ENCODE data around the gene CBX3. TPM values are rescaled to one million over a fixed set of nuclear protein-coding genes. Genes with fewer than 3 reads are reported as not detected.

CBX3 gene
- total and polyA plus RNA-seq, 2 experiments from 2014 or later, result 236 to 249 TPM

DNA sequence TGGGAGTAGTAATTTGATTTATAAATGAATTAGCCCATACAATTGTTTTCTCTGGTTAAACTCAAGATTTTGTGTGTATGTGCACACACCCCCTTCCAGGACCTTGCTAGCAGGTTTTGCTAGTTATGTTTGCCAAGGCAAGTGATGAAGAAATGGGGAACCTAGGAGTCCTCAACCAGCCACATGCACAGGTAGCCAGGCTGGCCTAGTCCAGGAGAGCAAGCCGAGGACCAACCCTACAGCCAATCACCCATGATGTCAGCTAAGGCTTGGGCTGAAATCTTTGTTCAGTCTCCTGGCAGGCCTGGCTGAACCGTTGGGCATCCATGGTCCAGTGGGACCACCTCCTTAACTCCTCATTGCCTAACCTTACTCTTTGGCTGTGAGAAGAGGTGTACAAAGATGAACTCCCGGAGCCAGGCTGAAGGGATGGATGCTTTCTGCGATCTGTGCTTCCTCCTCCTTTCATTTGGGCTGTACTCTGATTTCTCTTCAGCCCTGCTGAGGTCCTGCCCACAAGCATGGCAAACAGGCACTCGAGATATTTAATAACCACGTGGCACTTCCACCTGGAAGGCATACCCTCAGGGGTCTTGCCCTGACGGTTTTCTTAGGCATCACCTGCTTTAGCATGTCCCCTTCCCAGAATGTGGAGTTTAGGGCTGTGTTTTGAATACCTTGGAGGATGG, 23.1 kb upstream of the CBX3 start (continued):
- TF ChIP-seq, protein P1, sequence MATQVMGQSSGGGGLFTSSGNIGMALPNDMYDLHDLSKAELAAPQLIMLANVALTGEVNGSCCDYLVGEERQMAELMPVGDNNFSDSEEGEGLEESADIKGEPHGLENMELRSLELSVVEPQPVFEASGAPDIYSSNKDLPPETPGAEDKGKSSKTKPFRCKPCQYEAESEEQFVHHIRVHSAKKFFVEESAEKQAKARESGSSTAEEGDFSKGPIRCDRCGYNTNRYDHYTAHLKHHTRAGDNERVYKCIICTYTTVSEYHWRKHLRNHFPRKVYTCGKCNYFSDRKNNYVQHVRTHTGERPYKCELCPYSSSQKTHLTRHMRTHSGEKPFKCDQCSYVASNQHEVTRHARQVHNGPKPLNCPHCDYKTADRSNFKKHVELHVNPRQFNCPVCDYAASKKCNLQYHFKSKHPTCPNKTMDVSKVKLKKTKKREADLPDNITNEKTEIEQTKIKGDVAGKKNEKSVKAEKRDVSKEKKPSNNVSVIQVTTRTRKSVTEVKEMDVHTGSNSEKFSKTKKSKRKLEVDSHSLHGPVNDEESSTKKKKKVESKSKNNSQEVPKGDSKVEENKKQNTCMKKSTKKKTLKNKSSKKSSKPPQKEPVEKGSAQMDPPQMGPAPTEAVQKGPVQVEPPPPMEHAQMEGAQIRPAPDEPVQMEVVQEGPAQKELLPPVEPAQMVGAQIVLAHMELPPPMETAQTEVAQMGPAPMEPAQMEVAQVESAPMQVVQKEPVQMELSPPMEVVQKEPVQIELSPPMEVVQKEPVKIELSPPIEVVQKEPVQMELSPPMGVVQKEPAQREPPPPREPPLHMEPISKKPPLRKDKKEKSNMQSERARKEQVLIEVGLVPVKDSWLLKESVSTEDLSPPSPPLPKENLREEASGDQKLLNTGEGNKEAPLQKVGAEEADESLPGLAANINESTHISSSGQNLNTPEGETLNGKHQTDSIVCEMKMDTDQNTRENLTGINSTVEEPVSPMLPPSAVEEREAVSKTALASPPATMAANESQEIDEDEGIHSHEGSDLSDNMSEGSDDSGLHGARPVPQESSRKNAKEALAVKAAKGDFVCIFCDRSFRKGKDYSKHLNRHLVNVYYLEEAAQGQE (IDR thresholded peaks at IDR 0.05; ENCODE audit: unreplicated experiment), result no peak
- TF ChIP-seq EZH2 (IDR thresholded peaks at IDR 0.05; ENCODE audit: low read depth, unreplicated experiment) (no peak), CREB1 (CRISPR knock-in tag; IDR thresholded peaks at IDR 0.05; ENCODE audit: low read depth) (no peak)
- TF ChIP-seq, protein P2, sequence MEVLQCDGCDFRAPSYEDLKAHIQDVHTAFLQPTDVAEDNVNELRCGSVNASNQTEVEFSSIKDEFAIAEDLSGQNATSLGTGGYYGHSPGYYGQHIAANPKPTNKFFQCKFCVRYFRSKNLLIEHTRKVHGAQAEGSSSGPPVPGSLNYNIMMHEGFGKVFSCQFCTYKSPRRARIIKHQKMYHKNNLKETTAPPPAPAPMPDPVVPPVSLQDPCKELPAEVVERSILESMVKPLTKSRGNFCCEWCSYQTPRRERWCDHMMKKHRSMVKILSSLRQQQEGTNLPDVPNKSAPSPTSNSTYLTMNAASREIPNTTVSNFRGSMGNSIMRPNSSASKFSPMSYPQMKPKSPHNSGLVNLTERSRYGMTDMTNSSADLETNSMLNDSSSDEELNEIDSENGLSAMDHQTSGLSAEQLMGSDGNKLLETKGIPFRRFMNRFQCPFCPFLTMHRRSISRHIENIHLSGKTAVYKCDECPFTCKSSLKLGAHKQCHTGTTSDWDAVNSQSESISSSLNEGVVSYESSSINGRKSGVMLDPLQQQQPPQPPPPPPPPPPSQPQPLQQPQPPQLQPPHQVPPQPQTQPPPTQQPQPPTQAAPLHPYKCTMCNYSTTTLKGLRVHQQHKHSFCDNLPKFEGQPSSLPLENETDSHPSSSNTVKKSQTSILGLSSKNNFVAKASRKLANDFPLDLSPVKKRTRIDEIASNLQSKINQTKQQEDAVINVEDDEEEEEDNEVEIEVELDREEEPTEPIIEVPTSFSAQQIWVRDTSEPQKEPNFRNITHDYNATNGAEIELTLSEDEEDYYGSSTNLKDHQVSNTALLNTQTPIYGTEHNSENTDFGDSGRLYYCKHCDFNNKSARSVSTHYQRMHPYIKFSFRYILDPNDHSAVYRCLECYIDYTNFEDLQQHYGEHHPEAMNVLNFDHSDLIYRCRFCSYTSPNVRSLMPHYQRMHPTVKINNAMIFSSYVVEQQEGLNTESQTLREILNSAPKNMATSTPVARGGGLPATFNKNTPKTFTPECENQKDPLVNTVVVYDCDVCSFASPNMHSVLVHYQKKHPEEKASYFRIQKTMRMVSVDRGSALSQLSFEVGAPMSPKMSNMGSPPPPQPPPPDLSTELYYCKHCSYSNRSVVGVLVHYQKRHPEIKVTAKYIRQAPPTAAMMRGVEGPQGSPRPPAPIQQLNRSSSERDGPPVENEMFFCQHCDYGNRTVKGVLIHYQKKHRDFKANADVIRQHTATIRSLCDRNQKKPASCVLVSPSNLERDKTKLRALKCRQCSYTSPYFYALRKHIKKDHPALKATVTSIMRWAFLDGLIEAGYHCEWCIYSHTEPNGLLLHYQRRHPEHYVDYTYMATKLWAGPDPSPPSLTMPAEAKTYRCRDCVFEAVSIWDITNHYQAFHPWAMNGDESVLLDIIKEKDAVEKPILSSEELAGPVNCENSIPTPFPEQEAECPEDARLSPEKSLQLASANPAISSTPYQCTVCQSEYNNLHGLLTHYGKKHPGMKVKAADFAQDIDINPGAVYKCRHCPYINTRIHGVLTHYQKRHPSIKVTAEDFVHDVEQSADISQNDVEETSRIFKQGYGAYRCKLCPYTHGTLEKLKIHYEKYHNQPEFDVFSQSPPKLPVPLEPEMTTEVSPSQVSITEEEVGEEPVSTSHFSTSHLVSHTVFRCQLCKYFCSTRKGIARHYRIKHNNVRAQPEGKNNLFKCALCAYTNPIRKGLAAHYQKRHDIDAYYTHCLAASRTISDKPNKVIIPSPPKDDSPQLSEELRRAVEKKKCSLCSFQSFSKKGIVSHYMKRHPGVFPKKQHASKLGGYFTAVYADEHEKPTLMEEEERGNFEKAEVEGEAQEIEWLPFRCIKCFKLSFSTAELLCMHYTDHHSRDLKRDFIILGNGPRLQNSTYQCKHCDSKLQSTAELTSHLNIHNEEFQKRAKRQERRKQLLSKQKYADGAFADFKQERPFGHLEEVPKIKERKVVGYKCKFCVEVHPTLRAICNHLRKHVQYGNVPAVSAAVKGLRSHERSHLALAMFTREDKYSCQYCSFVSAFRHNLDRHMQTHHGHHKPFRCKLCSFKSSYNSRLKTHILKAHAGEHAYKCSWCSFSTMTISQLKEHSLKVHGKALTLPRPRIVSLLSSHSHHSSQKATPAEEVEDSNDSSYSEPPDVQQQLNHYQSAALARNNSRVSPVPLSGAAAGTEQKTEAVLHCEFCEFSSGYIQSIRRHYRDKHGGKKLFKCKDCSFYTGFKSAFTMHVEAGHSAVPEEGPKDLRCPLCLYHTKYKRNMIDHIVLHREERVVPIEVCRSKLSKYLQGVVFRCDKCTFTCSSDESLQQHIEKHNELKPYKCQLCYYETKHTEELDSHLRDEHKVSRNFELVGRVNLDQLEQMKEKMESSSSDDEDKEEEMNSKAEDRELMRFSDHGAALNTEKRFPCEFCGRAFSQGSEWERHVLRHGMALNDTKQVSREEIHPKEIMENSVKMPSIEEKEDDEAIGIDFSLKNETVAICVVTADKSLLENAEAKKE (CRISPR knock-in tag; IDR thresholded peaks at IDR 0.05), result no peak

DNA sequence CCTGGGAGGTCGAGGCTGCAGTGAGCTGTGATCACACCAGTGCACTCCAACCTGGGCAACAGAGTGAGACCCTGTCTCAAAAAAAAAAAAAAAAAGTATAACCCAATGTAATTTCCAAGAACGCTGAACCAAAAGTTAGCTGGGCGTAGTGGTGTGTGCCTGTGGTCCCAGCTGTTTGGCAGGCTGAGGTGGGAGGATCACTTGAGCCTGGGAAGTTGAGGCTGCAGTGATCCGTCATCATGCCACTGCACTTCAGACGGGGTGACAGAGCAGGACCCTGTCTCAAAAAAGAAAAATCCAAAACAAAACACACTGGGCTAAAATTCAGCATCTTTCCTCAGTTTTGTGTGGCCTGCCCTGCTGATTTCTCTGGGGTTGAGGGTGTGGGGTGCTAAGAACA, 22.1 kb upstream of the CBX3 start:
- Histone ChIP-seq H3K4me3 (no peak overlapping the region), H3F3A (replicated peaks; ENCODE audit: low read depth) (peaks cover 22% of the 10 kb centered on the region), H3K27ac (ENCODE audit: low read depth) (peak overlapping the region; percentile 34; the same call in 1 of the 2 replicates), H3K79me2 (replicated peaks; ENCODE audit: insufficient read depth) (peaks cover 32% of the 10 kb centered on the region), H3K9me2 (ENCODE audit: insufficient read depth) (no peaks in the 10 kb centered on the region), H3K4me1 (ENCODE audit: insufficient read depth) (peaks cover 4% of the 10 kb centered on the region; the same call in 1 of the 2 replicates), H3K27me3 (ENCODE audit: insufficient read depth) (no peaks in the 10 kb centered on the region), H2AFZ (no peak overlapping the region), H3K36me3 (ENCODE audit: insufficient read depth) (peaks cover 13% of the 10 kb centered on the region), H3K4me2 (no peak overlapping the region), H4K20me1 (replicated peaks; ENCODE audit: insufficient read depth) (peaks cover 12% of the 10 kb centered on the region)
- TF ChIP-seq JUNB (IDR thresholded peaks at IDR 0.05; ENCODE audit: unreplicated experiment) (no peak), STAT1 (IDR thresholded peaks at IDR 0.05; ENCODE audit: unreplicated experiment) (no peak), EZH2phosphoT487 (IDR thresholded peaks at IDR 0.05; ENCODE audit: unreplicated experiment) (no peak)
- TF ChIP-seq, protein P1 (IDR thresholded peaks at IDR 0.05; ENCODE audit: unreplicated experiment), result no peak
- TF ChIP-seq, protein P3, sequence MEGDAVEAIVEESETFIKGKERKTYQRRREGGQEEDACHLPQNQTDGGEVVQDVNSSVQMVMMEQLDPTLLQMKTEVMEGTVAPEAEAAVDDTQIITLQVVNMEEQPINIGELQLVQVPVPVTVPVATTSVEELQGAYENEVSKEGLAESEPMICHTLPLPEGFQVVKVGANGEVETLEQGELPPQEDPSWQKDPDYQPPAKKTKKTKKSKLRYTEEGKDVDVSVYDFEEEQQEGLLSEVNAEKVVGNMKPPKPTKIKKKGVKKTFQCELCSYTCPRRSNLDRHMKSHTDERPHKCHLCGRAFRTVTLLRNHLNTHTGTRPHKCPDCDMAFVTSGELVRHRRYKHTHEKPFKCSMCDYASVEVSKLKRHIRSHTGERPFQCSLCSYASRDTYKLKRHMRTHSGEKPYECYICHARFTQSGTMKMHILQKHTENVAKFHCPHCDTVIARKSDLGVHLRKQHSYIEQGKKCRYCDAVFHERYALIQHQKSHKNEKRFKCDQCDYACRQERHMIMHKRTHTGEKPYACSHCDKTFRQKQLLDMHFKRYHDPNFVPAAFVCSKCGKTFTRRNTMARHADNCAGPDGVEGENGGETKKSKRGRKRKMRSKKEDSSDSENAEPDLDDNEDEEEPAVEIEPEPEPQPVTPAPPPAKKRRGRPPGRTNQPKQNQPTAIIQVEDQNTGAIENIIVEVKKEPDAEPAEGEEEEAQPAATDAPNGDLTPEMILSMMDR (conservative IDR thresholded peaks at IDR 0.05; ENCODE audit: low read depth in 2 of 2), result no peak
- H3K4me1 Mint-ChIP-seq, result peaks cover 32% of the 10 kb centered on the region
- H3K36me3 Mint-ChIP-seq (ENCODE audit: low read depth), result peaks cover 84% of the 10 kb centered on the region
- H3K4me3 Mint-ChIP-seq, result no peak overlapping the region
- peaks cover 20% of the 10 kb centered on the region for H3K27me3 Mint-ChIP-seq (ENCODE audit: insufficient read depth, low read depth, poor library complexity)
- H3K9me3 Mint-ChIP-seq, result peaks cover 27% of the 10 kb centered on the region
- peak overlapping the region; percentile 28; the same call in 1 of the 2 replicates for H3K27ac Mint-ChIP-seq
- no peak for ATAC-seq
- no peak for DNase-seq (ENCODE audit: low spot score)

Data from GM23338 (cell line).